CD4-positive, alpha-beta T cell (primary cell): ENCODE measurements around the gene RNF220. TPM values are rescaled to one million over a fixed set of nuclear protein-coding genes. Genes with fewer than 3 reads are reported as not detected.

ENCODE experiments used
- ATAC-seq: fragments of 200-7000 bp; cut with Tn5 transposase; one replicate; pipeline ENCODE4 v1.10.0; 2022; ENCODE audit warnings: mild to moderate bottlenecking; ENCODE audit not compliant: poor library complexity
- CTCF ChIA-PET: fragments of 350-600 bp; sonication (Branson Sonifier 250); formaldehyde crosslinking; loops from one replicate; lab custom pipeline; 2021; ENCODE audit warnings: antibody characterized with exemption, inconsistent platforms; lab: Charles Lee
- POLR2A ChIA-PET: fragments of 350-600 bp; sonication (Branson Sonifier 250); formaldehyde crosslinking; loops from one replicate; lab custom pipeline; 2021; ENCODE audit warnings: antibody characterized with exemption, inconsistent platforms; lab: Charles Lee
- DNase-seq, 14 experiments: peaks; one replicate each; pipeline ENCODE4 v3.0.0-alpha.2; 2013 to 2020; ENCODE audit warnings: mixed read lengths in 2 of 14
- H3K27ac ChIP-seq, 2 donors: one replicate each; pipeline versions ENCODE4 v1.5.1 to v1.7.0; 2013; ENCODE audit warnings: low read length in 2 of 2, low read depth in 1 of 2, mild to moderate bottlenecking in 1 of 2
- H3K27me3 ChIP-seq, 2 experiments: 1 replicate in 1 of 2; 2 replicates in 1 of 2; pipeline versions ENCODE4 v1.6.1 to v1.7.0; 2013; ENCODE audit warnings: low read length in 2 of 2, control low read depth in 1 of 2, mild to moderate bottlenecking in 1 of 2, moderate library complexity in 1 of 2; ENCODE audit not compliant: insufficient read depth in 2 of 2, control insufficient read depth in 1 of 2
- H3K36me3 ChIP-seq: one replicate; pipeline ENCODE4 v1.6.1; 2013; ENCODE audit warnings: low read length, control low read depth; ENCODE audit not compliant: insufficient read depth
- H3K4me1 ChIP-seq: one replicate; pipeline ENCODE4 v1.6.1; 2013; ENCODE audit warnings: low read length, control low read depth; ENCODE audit not compliant: insufficient read depth
- H3K4me3 ChIP-seq: one replicate; pipeline ENCODE4 v1.5.1; 2013; ENCODE audit warnings: mild to moderate bottlenecking, low read length, moderate library complexity
- H3K9me3 ChIP-seq, 2 experiments: 1 replicate in 1 of 2; 2 replicates in 1 of 2; pipeline versions ENCODE4 v1.6.1 to v1.7.0; 2013; ENCODE audit warnings: low read length in 2 of 2, mild to moderate bottlenecking in 2 of 2, control low read depth in 1 of 2, moderate library complexity in 1 of 2; ENCODE audit not compliant: control insufficient read depth in 1 of 2, insufficient read depth in 1 of 2
- H3K27ac Mint-ChIP-seq: one replicate; pipeline ENCODE4 v1.8.0; 2020; ENCODE audit warnings: mixed read lengths
- H3K27me3 Mint-ChIP-seq: one replicate; pipeline ENCODE4 v1.8.0; 2021; ENCODE audit warnings: mixed read lengths
- H3K36me3 Mint-ChIP-seq: one replicate; pipeline ENCODE4 v1.8.0; 2021; ENCODE audit warnings: low read depth, mixed read lengths
- H3K4me1 Mint-ChIP-seq: one replicate; pipeline ENCODE4 v1.8.0; 2021; ENCODE audit warnings: low read depth, mixed read lengths
- H3K4me3 Mint-ChIP-seq: one replicate; pipeline ENCODE4 v1.8.0; 2020; ENCODE audit warnings: mild to moderate bottlenecking, mixed read lengths
- H3K9me3 Mint-ChIP-seq: one replicate; pipeline ENCODE4 v1.8.0; 2020; ENCODE audit warnings: mixed read lengths
- intact Hi-C, 2 experiments: fragments of 100-400 bp; cut with DNase I in 1 of 2; cut with micrococcal nuclease in 1 of 2; formaldehyde crosslinking; loops; one replicate each; pipeline versions ENCODE4 v1.15.1 to v1.9.0; 2023 to 2025; cut with DNase I, micrococcal nuclease
- total RNA-seq, 174 experiments: library from RNA in 2 of 174; stranded (reverse) in 2 of 174; gene quantifications; one replicate each; pipeline ENCODE4 v1.2.3 and lab custom pipeline; 2021 to 2026
- TF ChIP-seq, protein P1 (sequence below): fragments of 200-600 bp; IDR thresholded peaks from one replicate; pipeline ENCODE4 v1.8.0; 2022; ENCODE audit warnings: antibody characterized with exemption, mild to moderate bottlenecking

Gene RNF220
- total RNA-seq, 2 experiments from 2014 or later: 76.0 to 77.9 TPM

DNA sequence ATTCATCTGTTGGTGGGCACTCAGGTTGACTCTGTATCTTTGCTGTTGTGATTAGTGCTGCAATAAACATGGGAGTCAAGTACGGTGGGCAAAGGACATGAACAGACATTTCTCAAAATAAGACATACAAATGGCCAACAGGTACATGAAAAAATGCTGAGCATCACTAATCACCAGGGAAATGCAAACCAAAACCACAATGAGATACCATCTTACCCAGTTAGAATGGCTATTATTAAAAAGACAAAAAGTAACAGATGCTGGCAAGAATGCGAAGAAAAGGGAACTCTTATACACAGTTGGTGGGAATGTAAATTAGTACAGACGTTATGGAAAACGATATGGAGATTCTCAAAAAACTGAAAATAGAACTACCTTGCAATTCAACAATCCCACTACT, 170.3 kb downstream of the RNF220 start:
- H3K27ac Mint-ChIP-seq: no peak overlapping the region
- no peak overlapping the region for H3K4me3 Mint-ChIP-seq
- no peaks in the 10 kb centered on the region for H3K27me3 Mint-ChIP-seq
- ChIA-PET POLR2A (no interaction called here), CTCF (no interaction called here)
- no peak for DNase-seq
- H3K9me3 ChIP-seq: no peaks in the 10 kb centered on the region
- no peaks in the 10 kb centered on the region for H3K4me1 Mint-ChIP-seq
- no peaks in the 10 kb centered on the region for H3K36me3 ChIP-seq
- no peak for ATAC-seq
- intact Hi-C loops: no loop called here
- no peaks in the 10 kb centered on the region for H3K4me1 ChIP-seq
- H3K4me3 ChIP-seq: no peak overlapping the region
- no peaks in the 10 kb centered on the region for H3K9me3 Mint-ChIP-seq
- no peaks in the 10 kb centered on the region for H3K36me3 Mint-ChIP-seq
- no peak overlapping the region for H3K27ac ChIP-seq
- TF ChIP-seq, protein P1, sequence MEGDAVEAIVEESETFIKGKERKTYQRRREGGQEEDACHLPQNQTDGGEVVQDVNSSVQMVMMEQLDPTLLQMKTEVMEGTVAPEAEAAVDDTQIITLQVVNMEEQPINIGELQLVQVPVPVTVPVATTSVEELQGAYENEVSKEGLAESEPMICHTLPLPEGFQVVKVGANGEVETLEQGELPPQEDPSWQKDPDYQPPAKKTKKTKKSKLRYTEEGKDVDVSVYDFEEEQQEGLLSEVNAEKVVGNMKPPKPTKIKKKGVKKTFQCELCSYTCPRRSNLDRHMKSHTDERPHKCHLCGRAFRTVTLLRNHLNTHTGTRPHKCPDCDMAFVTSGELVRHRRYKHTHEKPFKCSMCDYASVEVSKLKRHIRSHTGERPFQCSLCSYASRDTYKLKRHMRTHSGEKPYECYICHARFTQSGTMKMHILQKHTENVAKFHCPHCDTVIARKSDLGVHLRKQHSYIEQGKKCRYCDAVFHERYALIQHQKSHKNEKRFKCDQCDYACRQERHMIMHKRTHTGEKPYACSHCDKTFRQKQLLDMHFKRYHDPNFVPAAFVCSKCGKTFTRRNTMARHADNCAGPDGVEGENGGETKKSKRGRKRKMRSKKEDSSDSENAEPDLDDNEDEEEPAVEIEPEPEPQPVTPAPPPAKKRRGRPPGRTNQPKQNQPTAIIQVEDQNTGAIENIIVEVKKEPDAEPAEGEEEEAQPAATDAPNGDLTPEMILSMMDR: no peak
- no peaks in the 10 kb centered on the region for H3K27me3 ChIP-seq

DNA sequence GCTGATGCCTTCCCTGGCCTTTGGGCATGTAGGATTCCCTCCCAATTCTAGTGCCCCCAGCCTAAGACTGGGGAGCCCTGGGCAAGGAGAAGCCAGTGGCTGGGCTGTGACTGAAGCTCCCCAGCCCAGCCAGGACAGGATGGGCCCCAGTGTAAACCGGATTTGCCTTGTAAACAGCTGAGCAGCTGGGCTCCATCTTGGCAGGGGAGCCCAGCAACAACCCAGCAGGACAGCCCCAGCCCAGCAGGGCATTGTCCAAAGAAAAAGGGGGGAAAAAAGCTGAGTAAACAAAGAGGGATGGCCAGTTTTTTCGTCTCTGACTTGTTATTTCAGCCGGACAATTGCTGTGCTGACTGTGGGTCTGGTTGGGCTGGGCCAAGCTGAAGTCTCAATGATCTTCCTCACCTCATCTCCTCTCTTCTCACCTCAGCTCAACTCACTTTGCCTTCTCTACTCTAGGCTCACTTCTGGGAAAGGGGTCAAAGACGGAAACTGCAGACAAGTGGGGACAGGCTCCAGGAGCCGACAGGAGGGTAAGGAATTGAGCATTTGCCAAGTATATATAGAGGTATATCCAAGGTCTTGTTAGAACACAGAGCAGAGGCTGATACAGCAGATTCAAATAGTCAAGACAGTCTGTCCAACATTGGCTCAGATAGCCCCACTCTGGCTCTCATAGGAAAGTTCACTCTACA, 171.5 kb downstream of the RNF220 start:
- Histone ChIP-seq H3K27ac (no peak overlapping the region), H3K4me3 (no peak overlapping the region), H3K36me3 (no peaks in the 10 kb centered on the region), H3K9me3 (no peaks in the 10 kb centered on the region), H3K4me1 (no peaks in the 10 kb centered on the region), H3K27me3 (no peaks in the 10 kb centered on the region)
- ATAC-seq (no peak), DNase-seq (no peak)
- POLR2A ChIA-PET: no interaction called here
- no peaks in the 10 kb centered on the region for H3K4me1 Mint-ChIP-seq
- CTCF ChIA-PET: no interaction called here
- intact Hi-C loops: no loop called here
- H3K9me3 Mint-ChIP-seq: no peaks in the 10 kb centered on the region
- no peaks in the 10 kb centered on the region for H3K36me3 Mint-ChIP-seq
- TF ChIP-seq, protein P1: no peak
- H3K4me3 Mint-ChIP-seq: no peak overlapping the region
- no peak overlapping the region for H3K27ac Mint-ChIP-seq
- H3K27me3 Mint-ChIP-seq: no peaks in the 10 kb centered on the region

DNA sequence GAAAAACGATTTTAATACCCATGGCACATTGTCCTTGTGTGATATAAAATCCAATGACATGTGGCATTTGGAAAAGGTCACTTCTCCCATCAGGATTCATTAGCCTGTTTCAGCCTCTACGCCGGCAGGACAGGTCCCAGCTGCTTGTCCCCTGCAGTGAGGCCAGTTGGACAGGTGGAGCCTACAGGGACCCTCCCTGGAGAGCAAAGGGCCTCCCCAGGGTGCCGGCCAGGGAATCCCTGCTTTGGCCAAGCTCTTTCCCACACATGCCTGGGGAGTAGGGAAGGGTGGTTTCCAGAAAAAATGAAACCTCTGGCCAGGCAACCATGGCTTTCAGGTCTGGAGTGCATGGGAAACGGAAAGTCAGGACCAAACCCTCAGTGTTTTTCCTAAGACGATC, 176.2 kb downstream of the RNF220 start:
- Mint-ChIP-seq H3K4me1 (no peaks in the 10 kb centered on the region), H3K36me3 (no peaks in the 10 kb centered on the region), H3K4me3 (no peak overlapping the region), H3K9me3 (no peaks in the 10 kb centered on the region), H3K27ac (no peak overlapping the region), H3K27me3 (no peaks in the 10 kb centered on the region)
- no peaks in the 10 kb centered on the region for H3K9me3 ChIP-seq
- DNase-seq (no peak), ATAC-seq (no peak)
- no peak overlapping the region for H3K4me3 ChIP-seq
- ChIA-PET CTCF (no interaction called here), POLR2A (no interaction called here)
- no peaks in the 10 kb centered on the region for H3K4me1 ChIP-seq
- H3K27ac ChIP-seq: no peak overlapping the region
- TF ChIP-seq, protein P1: no peak
- intact Hi-C loops: no loop called here
- H3K36me3 ChIP-seq: no peaks in the 10 kb centered on the region
- no peaks in the 10 kb centered on the region for H3K27me3 ChIP-seq
